ENCODE data around the gene FARS2.

Gene FARS2

GRCh38 chr6:5771759-5772390 is 510.6 kb downstream of the FARS2 start:
- TF ChIP-seq, protein P1, sequence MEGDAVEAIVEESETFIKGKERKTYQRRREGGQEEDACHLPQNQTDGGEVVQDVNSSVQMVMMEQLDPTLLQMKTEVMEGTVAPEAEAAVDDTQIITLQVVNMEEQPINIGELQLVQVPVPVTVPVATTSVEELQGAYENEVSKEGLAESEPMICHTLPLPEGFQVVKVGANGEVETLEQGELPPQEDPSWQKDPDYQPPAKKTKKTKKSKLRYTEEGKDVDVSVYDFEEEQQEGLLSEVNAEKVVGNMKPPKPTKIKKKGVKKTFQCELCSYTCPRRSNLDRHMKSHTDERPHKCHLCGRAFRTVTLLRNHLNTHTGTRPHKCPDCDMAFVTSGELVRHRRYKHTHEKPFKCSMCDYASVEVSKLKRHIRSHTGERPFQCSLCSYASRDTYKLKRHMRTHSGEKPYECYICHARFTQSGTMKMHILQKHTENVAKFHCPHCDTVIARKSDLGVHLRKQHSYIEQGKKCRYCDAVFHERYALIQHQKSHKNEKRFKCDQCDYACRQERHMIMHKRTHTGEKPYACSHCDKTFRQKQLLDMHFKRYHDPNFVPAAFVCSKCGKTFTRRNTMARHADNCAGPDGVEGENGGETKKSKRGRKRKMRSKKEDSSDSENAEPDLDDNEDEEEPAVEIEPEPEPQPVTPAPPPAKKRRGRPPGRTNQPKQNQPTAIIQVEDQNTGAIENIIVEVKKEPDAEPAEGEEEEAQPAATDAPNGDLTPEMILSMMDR (IDR thresholded peaks at IDR 0.05; ENCODE audit: low read depth, low read length, missing control alignments) = no peak
- no peak overlapping the region for H3K4me3 ChIP-seq (ENCODE audit: low read depth, low read length)
- no peak for DNase-seq (ENCODE audit: low read depth)

DNA sequence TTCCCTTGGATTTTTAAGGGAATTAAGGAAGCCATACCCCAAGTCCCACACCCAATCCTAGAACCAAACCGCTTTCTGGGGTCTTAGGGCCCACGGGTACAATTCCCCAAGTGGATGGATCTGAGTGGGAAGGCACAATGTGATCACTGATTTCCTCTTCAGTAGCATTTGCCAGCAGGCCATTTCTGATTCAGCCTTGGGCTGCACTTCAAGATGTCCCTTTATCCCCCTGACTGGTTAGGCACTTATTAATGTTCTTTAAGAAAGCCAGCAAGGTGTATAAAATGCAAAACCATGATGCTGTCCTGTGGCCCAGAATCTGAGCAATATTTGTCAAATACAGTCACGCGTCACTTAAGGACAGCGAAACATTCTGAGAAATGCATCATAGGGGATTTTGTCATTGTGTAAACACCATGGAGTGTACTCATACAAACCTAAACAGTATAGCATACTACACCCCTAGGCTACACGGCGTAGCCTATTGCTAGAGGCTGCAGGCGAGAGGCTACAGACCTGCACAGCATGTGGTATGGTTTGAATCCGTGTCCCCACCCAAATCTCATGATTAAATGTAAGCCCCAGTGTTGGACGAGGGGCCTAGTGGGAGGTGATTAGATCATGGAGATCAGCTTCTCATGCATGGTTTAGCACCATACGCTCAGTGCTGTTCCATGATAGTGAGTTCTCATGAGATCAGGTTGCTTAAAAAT is 511.3 kb downstream of the FARS2 start:
- no peak overlapping the region for H3K4me3 ChIP-seq (ENCODE audit: low read depth, low read length)
- DNase-seq (ENCODE audit: low read depth) = no peak
- TF ChIP-seq, protein P1 (IDR thresholded peaks at IDR 0.05; ENCODE audit: low read depth, low read length, missing control alignments) = no peak

DNA sequence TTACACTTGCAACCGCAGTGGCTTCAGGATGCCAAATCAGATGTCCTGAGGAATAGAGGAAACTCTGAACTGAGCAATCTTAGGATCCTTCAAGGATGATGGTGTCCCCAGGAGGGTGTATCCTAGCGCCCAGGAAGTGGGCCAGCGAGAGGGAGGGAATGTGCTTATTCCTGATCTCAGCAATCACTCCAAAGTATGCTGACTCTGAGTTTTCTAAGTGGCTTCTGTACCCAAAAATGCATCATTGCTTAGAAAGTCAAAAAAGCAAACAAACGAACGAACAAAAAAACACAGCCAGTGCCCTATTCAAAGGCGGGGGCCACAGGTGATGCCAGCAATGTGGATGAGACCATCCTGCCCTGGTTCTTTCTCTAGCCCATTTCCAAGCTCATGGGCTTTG is 514.8 kb downstream of the FARS2 start:
- no peak for DNase-seq (ENCODE audit: low read depth)
- no peak overlapping the region for H3K4me3 ChIP-seq (ENCODE audit: low read depth, low read length)
- TF ChIP-seq, protein P1 (IDR thresholded peaks at IDR 0.05; ENCODE audit: low read depth, low read length, missing control alignments) = no peak

- no peak overlapping the region for H3K4me3 ChIP-seq (ENCODE audit: low read depth, low read length)
- TF ChIP-seq, protein P1 (IDR thresholded peaks at IDR 0.05; ENCODE audit: low read depth, low read length, missing control alignments) = no peak
- DNase-seq (ENCODE audit: low read depth) = no peak
These were observed 515.5 kb downstream of the FARS2 start for GRCh38 chr6:5776706-5777390.

DNA sequence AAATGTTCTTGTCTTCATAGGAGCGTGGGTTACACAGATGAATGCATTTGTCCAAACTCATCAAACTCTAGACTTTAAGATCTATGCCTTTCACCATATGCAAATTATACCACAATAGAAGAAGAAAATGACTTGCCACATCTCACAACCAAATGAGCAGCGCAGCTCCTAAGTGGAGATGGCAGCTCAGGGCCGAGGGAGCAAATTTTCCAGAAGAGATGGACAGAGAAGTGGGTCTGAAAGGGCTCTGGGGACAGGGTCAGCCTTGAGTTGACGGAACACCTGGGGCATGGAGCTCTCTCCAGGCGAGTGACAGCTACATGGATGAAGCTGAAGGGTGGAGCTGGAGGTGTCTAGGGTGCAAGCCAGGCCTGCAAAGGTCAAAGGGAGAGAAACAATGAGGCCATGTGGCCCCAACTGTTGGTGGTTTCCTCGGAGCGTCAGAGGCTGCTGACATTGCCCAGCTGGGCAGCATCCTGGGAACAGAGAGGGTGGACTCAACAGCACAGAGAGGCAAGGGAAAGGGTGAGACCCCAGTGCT is 517.1 kb downstream of the FARS2 start:
- no peak overlapping the region for H3K4me3 ChIP-seq (ENCODE audit: low read depth, low read length)
- peak; percentile 31 for DNase-seq (ENCODE audit: low read depth)
- TF ChIP-seq, protein P1 (IDR thresholded peaks at IDR 0.05; ENCODE audit: low read depth, low read length, missing control alignments) = no peak

DNA sequence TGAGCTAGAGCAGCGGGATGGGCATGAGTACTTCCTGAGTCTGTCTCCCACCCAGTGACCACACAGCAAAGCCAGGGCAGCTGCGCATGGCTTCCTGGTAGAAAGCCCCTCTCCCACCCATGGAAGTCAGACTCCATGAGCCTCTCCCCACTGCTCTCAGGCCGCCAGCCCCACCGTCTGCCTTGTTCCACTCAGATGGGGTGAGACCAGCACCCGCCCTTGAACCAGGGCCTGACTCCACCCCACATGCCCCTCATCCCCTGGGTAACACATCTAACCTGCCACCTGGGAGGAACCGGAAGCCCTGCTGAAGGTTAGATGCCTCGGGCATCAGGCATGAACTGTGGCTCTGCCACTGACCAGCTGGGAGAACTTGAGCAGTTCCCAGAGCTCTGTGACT is 517.6 kb downstream of the FARS2 start:
- DNase-seq (ENCODE audit: low read depth) = no peak
- TF ChIP-seq, protein P1 (IDR thresholded peaks at IDR 0.05; ENCODE audit: low read depth, low read length, missing control alignments) = no peak
- no peak overlapping the region for H3K4me3 ChIP-seq (ENCODE audit: low read depth, low read length)

Data from GM12864 (cell line).